ENCODE data around the gene RAB3A.

RAB3A gene

GRCh38 chr19:18197306-18197705 lies 6.5 kb downstream of the RAB3A start:
- DNase-seq (ENCODE audit: low read depth) = no peak

- no peak for DNase-seq (ENCODE audit: low read depth)
These were observed 7.4 kb downstream of the RAB3A start for GRCh38 chr19:18196511-18196845.

DNA sequence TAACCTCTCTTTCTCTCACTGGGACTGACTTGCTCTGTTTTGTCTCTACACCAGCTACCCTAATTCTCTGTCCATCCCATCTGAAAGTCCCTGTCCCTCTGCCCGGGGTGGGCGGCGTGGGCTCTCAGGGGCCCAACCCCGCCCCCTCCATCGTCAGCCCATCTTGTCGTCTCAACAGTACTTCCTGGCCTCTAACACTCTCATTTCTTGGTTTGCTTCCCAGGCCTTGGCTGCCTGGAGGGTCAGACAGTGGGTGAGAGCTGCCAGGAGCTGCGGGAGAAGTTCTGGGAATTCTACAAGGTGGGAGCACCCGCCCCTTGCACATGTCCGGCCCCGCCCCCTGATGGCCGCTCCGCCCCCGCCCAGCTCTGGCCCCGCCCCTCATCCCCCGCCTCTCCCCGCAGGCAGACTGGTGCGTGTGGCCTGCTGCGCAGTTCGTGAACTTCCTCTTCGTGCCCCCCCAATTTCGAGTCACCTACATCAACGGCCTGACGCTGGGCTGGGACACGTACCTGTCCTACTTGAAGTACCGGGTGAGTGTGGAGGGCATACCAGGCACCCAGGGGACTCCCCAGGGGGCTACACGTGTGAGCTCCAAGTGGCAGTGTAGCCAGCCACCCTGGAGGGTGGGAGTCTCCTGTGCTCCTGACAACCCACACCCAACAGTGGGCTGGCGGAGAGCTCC lies 9.1 kb downstream of the RAB3A start:
- no peak for DNase-seq (ENCODE audit: low read depth)

DNA sequence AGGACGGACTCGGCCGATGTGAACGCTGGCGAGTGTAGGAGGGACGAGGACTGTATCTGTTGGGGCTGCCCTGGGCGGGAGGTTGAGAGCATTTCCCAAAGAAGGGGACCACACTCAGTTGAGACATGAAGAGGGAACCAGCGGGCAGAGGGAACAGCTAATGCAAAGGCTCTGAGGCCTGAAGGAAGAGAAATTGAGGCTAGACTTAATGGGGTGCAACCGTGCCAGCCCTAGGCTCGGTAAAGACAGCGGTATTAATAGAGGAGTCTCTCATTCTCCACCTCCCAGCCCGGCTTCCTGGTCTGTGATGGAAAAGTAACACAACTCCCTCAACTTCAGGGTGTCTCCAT lies 9.7 kb downstream of the RAB3A start:
- no peak for DNase-seq (ENCODE audit: low read depth)

- DNase-seq (ENCODE audit: low read depth) = no peak
These were observed 10.3 kb downstream of the RAB3A start for GRCh38 chr19:18193388-18194180.

GRCh38 chr19:18192673-18193387 lies 11.0 kb downstream of the RAB3A start, which contains the start of gene MPV17L2:
Gene MPV17L2 (plus strand): TSS chr19:18193218. CDS start chr19:18193282, 64 bp downstream.
- peak; percentile 100 for DNase-seq (ENCODE audit: low read depth)

DNA sequence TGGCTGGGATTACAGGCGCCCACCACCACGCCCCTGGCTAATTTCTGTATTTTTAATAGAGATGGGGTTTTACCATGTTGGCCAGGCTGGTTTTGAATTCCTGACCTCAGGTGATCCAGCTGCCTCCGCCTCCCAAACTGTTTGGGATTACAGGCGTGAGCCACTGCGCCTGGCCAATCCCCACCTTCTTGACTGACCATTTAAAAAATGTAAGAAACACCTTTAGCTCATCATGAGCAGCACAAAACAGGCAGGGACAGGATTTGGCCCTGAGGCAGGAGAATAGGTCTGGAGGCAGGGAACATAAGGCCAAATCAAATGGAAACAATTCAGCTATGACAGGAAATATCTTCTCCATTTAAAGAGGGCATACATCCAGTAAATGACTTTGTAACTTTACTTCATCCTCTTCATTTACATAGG lies 12.2 kb downstream of the RAB3A start:
- DNase-seq (ENCODE audit: low read depth) = no peak

GRCh38 chr19:18190278-18190677 lies 13.6 kb downstream of the RAB3A start:
- no peak for DNase-seq (ENCODE audit: low read depth)

DNA sequence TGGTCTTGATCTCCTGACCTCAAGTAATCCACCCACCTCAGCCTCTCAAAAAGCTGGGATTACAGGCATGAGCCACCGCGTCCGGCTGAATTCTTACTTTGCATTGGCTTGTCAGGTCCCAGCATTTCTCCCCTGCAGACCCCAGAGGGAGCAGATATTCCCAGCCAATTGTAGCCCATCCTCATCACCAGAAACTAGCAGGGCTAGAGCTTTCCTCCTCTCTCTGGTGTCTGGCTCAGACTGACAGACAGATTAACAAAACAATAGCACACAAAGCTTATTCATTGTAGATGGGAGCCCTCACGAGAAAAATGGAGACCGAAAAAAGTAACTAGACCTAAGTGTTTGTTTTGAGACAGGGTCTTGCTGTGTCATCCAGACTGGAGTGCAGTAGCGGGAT lies 18.3 kb downstream of the RAB3A start:
- no peak for DNase-seq (ENCODE audit: low read depth)

DNA sequence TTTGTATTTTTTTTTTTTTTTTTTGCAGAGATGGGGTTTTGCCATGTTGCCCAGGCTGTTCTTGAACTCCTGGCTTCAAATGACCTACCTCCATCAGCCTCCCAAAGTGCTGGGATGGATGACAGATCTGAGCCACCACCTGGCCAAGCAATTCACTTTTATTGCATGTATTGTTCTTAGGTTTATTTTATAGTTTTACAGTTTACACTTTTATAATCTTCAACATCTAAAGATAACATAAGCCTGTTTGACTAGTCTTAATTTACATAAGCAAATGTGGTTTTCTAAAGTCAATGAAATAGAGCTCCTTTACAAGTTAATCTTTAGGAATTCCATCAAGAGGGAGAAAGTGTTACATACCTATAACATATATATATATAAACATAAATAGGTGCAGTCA lies 20.3 kb downstream of the RAB3A start:
- DNase-seq (ENCODE audit: low read depth) = no peak

- no peak for DNase-seq (ENCODE audit: low read depth)
These were observed 23.9 kb downstream of the RAB3A start for GRCh38 chr19:18179957-18180356.

DNA sequence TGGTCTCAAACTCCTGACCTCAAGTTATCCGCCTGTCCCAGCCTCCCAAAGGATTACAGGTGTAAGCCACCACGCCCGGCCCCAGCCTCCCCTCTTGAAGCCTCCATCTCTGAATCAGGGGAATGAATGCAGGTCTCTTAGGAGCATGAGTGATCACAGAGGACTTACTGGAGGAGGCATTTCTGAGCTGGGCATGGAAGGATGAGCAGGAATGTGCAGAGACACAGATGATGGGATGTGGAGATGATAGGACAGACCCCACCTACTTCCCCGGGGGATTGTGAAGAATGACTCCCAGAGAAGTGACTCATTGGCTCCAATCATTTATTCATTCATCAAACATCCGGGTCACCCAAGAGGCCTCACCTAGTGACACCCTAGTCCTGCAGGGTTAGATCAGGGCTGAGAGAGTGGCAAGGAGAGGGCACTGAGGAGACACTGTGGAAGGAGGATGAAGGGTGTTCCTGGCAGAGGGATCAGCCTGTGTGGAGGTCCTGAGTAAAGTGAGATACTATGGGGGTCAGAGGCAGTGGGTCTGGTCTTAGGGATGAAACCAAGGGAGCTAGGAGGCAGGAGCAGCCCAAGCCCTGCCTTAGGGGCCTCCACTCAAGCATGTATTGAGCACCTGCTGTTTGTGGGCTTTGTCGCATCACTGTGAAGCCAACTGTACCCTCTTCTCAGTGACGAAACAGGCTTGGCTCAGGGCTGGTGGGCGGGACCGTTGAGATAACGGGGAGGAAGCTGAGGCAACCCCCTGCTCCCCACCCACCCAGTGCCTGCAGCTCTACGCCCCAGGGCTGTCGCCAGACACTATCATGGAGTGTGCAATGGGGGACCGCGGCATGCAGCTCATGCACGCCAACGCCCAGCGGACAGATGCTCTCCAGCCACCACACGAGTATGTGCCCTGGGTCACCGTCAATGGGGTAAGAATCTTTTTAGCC lies 27.2 kb downstream of the RAB3A start:
- no peak for DNase-seq (ENCODE audit: low read depth)

- DNase-seq (ENCODE audit: low read depth) = no peak
These were observed 28.9 kb downstream of the RAB3A start for GRCh38 chr19:18174983-18175382.

DNA sequence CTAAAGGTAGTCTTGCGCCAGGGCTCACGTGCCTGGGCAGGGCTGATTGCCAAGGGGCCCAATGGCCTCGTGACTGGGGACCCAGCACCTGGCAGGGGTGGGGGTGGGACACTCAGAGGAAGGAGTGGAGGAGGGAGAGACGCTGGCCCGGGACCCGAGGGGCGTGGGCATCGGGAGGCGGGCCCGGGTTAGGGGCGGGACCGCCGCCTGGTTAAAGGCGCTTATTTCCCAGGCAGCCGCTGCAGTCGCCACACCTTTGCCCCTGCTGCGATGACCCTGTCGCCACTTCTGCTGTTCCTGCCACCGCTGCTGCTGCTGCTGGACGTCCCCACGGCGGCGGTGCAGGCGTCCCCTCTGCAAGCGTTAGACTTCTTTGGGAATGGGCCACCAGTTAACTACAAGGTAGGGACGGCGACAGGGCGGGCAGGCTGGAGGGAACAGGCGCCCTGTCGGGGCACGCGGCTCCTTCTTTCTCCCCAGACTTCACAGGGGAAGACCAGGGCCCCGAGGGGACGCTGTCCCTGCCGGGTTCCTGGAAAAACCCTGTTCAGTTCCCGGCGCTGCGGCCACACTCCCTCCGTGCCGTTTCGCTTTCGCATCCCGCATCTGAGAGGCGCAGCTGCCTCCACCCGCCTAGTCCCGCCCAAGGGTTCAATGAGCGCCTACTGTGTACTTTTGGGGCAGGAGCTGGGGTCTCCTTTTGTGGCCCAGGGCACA lies 30.1 kb downstream of the RAB3A start, which contains the start of gene IFI30:
Gene IFI30, plus strand, starts transcription at position 242 of the 717 bp plus-strand sequence. Its CDS starts 29 bp downstream, at position 271.
- DNase-seq (ENCODE audit: low read depth) = no peak

DNA sequence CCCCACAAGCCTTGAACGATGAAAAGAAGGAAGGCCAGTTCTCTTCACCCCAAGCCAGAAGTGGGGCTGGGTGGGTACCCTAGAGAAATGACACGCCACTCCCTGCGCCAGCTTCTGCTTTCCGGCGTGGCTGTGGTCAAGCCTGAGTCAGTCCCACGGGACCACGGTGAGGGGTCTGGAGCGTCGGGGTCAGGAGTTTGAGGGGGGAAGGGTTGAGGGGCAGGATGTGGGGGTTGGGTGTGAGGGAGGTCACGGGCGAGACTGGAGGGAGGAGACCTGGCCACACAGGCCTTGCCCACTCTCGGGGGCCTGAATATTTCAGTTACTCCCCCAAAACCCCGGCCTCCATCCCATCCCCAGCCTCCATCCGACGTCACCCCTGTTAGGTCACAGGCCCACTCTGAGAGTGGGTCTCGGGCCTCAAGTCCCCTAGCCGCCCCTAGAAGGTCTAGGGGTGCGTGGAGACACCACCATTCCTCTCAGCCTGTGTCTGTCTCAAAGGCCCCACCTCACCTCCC lies 30.7 kb downstream of the RAB3A start:
- DNase-seq (ENCODE audit: low read depth) = peak; percentile 59

DNA sequence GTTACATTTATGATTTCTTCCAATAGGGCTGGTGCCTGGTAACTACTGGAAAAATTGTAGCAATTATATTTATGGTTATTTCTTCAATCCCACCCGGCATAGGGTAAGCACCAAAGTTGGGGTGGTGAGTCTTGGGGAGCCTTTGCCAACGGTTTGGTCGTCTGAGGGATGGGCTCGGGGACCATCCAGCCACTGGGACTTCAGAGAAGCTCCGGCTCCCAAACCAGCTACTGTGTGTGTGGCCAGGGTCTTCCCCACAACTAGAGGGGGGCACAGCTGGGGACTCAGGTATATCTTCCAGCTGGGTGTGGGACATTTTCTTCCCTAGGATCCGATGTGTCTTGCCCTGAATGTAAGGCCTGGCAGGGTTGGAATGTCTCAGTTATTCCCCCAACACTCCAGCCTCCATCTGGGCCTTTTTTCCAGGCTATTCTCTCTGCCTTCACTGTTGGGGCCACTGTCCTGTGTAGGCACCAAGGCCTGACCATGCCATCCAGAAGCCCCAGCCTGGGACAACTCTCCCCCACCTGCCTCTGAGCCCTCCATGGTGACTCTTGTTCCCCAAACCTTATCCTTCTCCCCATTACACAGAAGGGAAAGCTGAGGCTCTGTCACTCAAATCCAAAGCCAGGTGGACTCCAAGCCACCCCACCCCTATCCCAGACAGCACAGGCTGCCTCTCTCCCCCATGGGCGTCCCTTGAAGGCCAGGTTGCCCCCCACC lies 31.4 kb downstream of the RAB3A start:
- no peak for DNase-seq (ENCODE audit: low read depth)

GRCh38 chr19:18171605-18172327 lies 32.1 kb downstream of the RAB3A start:
- no peak for DNase-seq (ENCODE audit: low read depth)

- no peak for DNase-seq (ENCODE audit: low read depth)
These were observed 33.1 kb downstream of the RAB3A start for GRCh38 chr19:18170714-18171255.

GRCh38 chr19:18168673-18169381 lies 35.0 kb downstream of the RAB3A start:
- no peak for DNase-seq (ENCODE audit: low read depth)

Data from stromal cell of bone marrow (primary cell).